Thyroid gland (tissue), 4 donors: ENCODE measurements around the gene ASIC3. TPM values are rescaled to one million over a fixed set of nuclear protein-coding genes. Genes with fewer than 3 reads are reported as not detected.

Experiments
- DNase-seq, 2 donors: peaks; one replicate each; pipeline ENCODE4 v3.0.0-alpha.2; 2019
- H3K27ac ChIP-seq, 3 donors: fragments of 200-600 bp; sonication (generic); 1 replicate in 2 of 3; 2 replicates in 1 of 3; pipeline ENCODE4 v1.5.1; 2016 to 2019; ENCODE audit warnings: mild to moderate bottlenecking in 1 of 3, moderate library complexity in 1 of 3
- H3K27me3 ChIP-seq: fragments of 200-600 bp; sonication (generic); one replicate; pipeline ENCODE4 v1.5.1; 2019
- H3K36me3 ChIP-seq, 2 donors: fragments of 200-600 bp; sonication (generic); one replicate each; pipeline ENCODE4 v1.5.1; 2016 to 2019
- H3K4me1 ChIP-seq, 2 donors: fragments of 200-600 bp; sonication (generic); one replicate each; pipeline ENCODE4 v1.5.1; 2017 to 2019
- H3K4me3 ChIP-seq, 3 donors: fragments of 200-600 bp; sonication (generic); replicated peaks in 1 of 3; 1 replicate in 2 of 3; 2 replicates in 1 of 3; pipeline ENCODE4 v1.5.1; 2016; ENCODE audit warnings: mild to moderate bottlenecking in 1 of 3
- H3K9me3 ChIP-seq: fragments of 200-600 bp; sonication (generic); one replicate; pipeline ENCODE4 v1.5.1; 2017
- POLR2A ChIP-seq, 2 donors: fragments of 450-650 bp; IDR thresholded peaks; one replicate each; pipeline ENCODE4 v1.6.1; 2017; ENCODE audit warnings: antibody characterized with exemption in 2 of 2, mild to moderate bottlenecking in 2 of 2, moderate library complexity in 1 of 2
- WGBS, 2 donors: methylation state at CpG; one replicate each; pipeline ENCODE4 v1.1.5; 2017; 5-methylcytosine and 5-hydroxymethylcytosine counted together
- intact Hi-C: fragments of 100-400 bp; cut with DNase I; formaldehyde crosslinking; loops from one replicate; pipeline ENCODE4 v1.15.1; 2023
- total RNA-seq, 4 donors: library from RNA; depleted of rRNA; stranded (reverse); fragments of >200 nt; gene quantifications; one replicate each; pipeline ENCODE4 v1.2.3, GENCODE V29; 2016
- TF ChIP-seq, protein P1 (sequence below), 6 experiments: fragments of 200-600 bp in 3 of 6; fragments of 450-650 bp in 3 of 6; sonication (generic) in 3 of 6; IDR thresholded peaks; one replicate each; pipeline ENCODE4 v1.5.1; 2016 to 2019; ENCODE audit warnings: antibody characterized with exemption in 6 of 6, mild to moderate bottlenecking in 2 of 6, inconsistent platforms in 1 of 6, moderate library complexity in 1 of 6

ASIC3 gene
- total RNA-seq, 4 donors from 2014 or later: 1.2 to 2.6 (median 1.5) TPM; not detected in 1

DNA sequence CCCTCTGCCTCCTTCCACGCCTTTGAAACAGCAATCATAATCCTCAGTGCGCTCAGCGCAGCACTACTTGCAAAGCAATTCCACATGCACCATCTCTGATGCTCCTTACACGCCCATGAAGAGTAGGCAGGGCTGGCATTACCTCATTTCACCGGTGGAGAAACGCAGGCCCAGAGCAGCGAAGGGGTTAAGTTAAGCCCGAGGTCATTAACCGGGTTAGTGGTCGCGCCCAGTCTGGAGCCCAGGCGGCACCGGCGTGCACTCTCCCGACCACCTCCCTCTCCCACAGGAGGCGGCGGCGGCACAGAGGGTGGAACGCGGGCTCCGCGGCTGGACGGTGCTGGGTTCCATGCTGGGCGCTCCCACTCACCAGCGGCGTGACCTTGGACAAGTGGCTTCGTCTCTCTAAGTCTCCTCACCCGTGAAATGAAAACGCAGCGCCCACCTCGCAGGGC lies 31.8 kb downstream of the ASIC3 start:
- WGBS, 2 donors: 6% methylated on average over 7 to 11 of the region's 31 CpGs
- intact Hi-C loops: no loop called here
- DNase-seq: peak; percentile 15 to 27

DNA sequence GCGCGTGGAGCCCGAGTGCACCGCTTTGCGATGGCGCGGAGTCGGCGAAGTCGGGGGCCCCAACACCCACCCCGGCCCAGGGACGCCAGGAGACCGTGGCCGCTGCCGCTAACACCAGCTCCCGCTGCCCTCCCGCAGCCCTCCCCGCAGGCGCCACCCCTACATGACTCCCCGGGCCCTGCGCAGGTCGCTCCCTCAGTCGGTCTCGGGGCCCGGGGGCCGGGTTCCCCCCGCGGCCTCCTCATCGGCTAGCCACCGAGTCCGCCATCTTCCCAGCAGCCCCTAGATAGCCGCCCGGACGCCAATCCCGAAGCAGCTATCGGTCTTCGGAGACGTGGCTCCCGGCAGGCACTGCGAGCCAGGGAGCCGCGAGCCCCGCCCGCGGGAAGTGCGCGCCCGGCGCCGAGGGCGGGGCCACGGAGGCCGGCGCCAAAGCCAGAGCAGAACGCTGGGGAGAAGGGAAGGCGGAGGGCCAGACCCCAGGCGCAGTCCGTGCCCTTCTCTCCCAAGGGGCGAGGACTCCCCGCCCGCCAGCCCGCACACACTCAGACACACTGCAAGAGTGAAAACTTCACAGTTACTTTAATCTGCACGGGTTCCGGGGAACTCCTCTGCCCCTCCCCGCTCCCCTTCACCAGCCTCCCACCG lies 32.3 kb downstream of the ASIC3 start, which contains the start of gene FASTK:
Gene FASTK, minus strand, starts transcription at position 288 of the 648 bp plus-strand sequence. Its CDS starts 43 bp downstream, at position 245.
- WGBS, 2 donors: 1 to 2% methylated on average over 22 to 28 of the region's 66 CpGs
- Histone ChIP-seq H3K9me3 (no peaks in the 10 kb centered on the region), H3K27me3 (no peaks in the 10 kb centered on the region), H3K4me1 (peaks cover 29 to 44% of the 10 kb centered on the region in 2 donors), H3K27ac (peak within 1 kb of the TSS; percentile 87 to 94 (median 94)), H3K4me3 (peak within 1 kb of the TSS; percentile 53 to 95 (median 81)), H3K36me3 (peaks cover 0 to 4% of the 10 kb centered on the region in 2 donors)
- peak; percentile 90 to 92 for DNase-seq
- TF ChIP-seq, protein P1, sequence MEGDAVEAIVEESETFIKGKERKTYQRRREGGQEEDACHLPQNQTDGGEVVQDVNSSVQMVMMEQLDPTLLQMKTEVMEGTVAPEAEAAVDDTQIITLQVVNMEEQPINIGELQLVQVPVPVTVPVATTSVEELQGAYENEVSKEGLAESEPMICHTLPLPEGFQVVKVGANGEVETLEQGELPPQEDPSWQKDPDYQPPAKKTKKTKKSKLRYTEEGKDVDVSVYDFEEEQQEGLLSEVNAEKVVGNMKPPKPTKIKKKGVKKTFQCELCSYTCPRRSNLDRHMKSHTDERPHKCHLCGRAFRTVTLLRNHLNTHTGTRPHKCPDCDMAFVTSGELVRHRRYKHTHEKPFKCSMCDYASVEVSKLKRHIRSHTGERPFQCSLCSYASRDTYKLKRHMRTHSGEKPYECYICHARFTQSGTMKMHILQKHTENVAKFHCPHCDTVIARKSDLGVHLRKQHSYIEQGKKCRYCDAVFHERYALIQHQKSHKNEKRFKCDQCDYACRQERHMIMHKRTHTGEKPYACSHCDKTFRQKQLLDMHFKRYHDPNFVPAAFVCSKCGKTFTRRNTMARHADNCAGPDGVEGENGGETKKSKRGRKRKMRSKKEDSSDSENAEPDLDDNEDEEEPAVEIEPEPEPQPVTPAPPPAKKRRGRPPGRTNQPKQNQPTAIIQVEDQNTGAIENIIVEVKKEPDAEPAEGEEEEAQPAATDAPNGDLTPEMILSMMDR (IDR thresholded peaks at IDR 0.05): no peak
- TF ChIP-seq POLR2A (IDR thresholded peaks at IDR 0.05): peak in 1 of 2 donors; percentile 81
- intact Hi-C loops: no loop called here

More for the DNA sequence above, 31.8 kb downstream of the ASIC3 start:
- TF ChIP-seq, protein P1 (IDR thresholded peaks at IDR 0.05): no peak
- TF ChIP-seq POLR2A (IDR thresholded peaks at IDR 0.05): no peak
- Histone ChIP-seq H3K4me1 (peaks cover 27 to 40% of the 10 kb centered on the region in 2 donors), H3K9me3 (no peaks in the 10 kb centered on the region), H3K27ac (peak overlapping the region; percentile 71 to 94 (median 94)), H3K27me3 (no peaks in the 10 kb centered on the region), H3K36me3 (peaks cover 5 to 10% of the 10 kb centered on the region in 2 donors), H3K4me3 (peak overlapping the region; percentile 53 to 95 (median 81))

DNA sequence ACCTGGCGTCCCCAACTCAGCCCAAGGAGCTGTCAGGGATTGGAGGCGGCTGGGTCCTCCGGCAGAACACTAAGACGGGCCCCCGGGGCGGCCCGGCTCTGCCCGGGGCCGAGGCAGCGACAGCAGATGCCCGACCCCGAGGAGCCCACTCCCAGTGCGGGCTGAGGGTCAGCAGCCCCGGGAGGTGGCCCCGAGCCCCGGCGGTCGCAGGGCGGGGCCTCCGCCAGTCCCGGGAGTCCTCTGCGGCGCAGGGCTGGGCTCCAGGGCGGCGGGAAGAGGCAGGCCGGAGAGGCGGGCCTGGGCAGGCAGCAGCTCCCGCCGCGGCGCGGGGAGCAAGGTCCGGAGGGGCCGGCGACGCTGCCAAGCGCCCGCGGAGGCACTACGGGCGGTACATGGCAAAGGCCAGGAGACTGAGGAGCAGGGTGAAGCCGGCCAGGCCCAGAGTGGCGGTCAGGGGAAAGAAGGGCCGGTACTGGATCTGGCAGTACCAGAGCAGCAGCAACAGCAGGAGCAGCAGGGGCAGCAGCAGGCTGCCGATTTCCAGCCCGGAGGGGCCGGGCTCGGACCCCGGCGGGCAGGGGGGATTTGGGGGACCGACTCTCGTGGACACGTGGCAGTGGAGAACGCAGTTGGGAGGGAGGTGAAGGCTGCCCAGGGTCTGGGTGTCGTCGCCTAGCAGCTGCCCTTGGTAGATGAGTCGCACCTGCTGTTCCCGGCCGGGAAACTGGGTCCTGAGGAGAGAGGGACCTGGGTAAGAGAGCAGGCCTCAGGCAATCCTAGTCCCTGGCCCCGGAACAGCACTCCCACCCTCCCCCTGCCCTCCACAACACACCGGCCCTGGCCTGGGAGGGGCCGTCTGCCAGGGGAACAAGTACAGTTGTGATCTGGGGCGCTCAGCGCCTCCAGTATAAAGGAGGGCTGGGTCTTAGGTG lies 33.1 kb downstream of the ASIC3 start:
- Histone ChIP-seq H3K27ac (peak overlapping the region; percentile 87 to 94 (median 94)), H3K4me1 (peaks cover 31 to 46% of the 10 kb centered on the region in 2 donors), H3K36me3 (no peaks in the 10 kb centered on the region), H3K9me3 (no peaks in the 10 kb centered on the region), H3K4me3 (peak overlapping the region in 1 of 3 donors; percentile 95), H3K27me3 (no peaks in the 10 kb centered on the region)
- intact Hi-C loops: no loop called here
- no peak for TF ChIP-seq POLR2A (IDR thresholded peaks at IDR 0.05)
- TF ChIP-seq, protein P1 (IDR thresholded peaks at IDR 0.05): no peak
- DNase-seq: peak in 1 of 2 donors; percentile 10
- WGBS, 2 donors: 46 to 62% methylated on average over 25 to 35 of the region's 64 CpGs

DNA sequence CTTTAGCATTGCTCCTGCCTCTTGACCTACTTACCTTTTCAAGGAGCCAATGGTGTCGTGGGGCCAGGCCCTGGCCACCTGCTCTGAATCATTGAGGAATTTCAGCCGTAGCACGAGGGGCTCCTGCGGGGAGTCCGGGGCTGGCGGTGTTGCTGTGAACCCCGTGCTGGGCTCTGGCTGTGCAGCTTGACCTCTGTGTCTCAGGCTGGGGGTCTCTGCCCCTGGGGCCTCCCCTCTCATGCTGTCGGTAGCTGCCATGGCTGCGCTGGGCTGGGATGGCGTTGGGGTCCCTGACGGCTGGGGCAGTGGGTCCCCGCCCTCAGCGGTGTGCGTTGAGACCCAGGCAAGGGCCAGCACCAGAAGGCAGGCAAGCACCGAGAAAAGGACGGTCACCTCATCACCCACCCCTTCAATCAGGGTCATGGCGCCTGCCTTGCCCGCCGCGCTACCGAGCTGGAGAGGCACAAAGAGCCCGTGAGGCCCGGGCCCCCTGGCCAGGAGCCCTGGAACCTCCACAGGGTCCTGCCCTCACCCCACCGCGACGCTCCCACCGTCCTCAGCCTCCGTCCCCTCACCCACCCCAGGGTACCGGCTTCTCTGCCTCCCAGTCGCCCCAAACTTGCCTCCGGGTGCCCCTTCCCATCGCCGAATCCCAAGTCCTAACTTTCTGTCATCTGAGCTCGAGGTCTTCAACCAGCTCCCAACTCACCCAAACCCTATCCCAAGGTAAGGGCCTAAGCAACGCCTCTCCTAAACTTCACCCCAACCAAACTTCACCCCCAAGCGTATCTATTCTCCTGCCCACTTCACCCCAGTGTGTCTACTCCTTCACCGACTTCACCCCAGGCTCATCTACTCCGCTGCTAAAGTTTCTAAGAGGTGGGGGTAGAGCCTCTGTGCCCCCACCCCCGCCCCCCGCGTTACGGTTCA lies 34.1 kb downstream of the ASIC3 start:
- TF ChIP-seq, protein P1 (IDR thresholded peaks at IDR 0.05): no peak
- no peak for TF ChIP-seq POLR2A (IDR thresholded peaks at IDR 0.05)
- H3K27ac ChIP-seq: peak overlapping the region; percentile 68 to 94 (median 94)
- 56 to 57% methylated on average over 30 to 36 of the region's 42 CpGs for WGBS, 2 donors
- H3K4me3 ChIP-seq: peak overlapping the region; percentile 73 to 86 (median 77)
- H3K27me3 ChIP-seq: no peaks in the 10 kb centered on the region
- no peaks in the 10 kb centered on the region for H3K9me3 ChIP-seq
- H3K36me3 ChIP-seq: no peaks in the 10 kb centered on the region
- H3K4me1 ChIP-seq: peaks cover 31 to 46% of the 10 kb centered on the region in 2 donors
- no peak for DNase-seq
- intact Hi-C loops: no loop called here
